ENCODE data around the gene LAPTM5. TPM values are rescaled to one million over a fixed set of nuclear protein-coding genes. Genes with fewer than 3 reads are reported as not detected.

LAPTM5 gene
- total and polyA plus RNA-seq, 10 of the 15 experiments (the other 5 are each of a cell fraction or from before 2014, with no cell fraction given), result 24.1 to 1,034 (median 687) TPM

- H3K36me3 ChIP-seq (ENCODE audit: control insufficient read depth in 2 of 2, insufficient read depth in 2 of 2, low read length in 1 of 2), result no peaks in the 10 kb centered on the region
- POLR2A ChIA-PET, result no interaction called here
- H3K9me3 ChIP-seq (replicated peaks; ENCODE audit: control insufficient read depth, insufficient read depth, low read length), result no peaks in the 10 kb centered on the region; the same call in 2 of the 3 replicates
- 13% methylated on average over 4 of the region's 4 CpGs for WGBS (ENCODE audit: insufficient coverage, insufficient replicate concordance, low lambda C conversion rate, missing lambda C conversion rate)
- RAD21 ChIA-PET (ENCODE audit: unreplicated experiment), result no interaction called here
- in situ Hi-C loops (cut with MboI) (no loop called here), intact Hi-C loops (cut with micrococcal nuclease; ENCODE audit: unreplicated experiment) (no loop called here)
- no peaks in the 10 kb centered on the region for H3K4me1 ChIP-seq (ENCODE audit: control insufficient read depth, insufficient read depth, low read length)
- H2AFZ ChIP-seq (ENCODE audit: control insufficient read depth, low read depth, low read length), result no peak overlapping the region
- CTCF ChIA-PET, result no interaction called here
- peaks cover 4 to 5% of the 10 kb centered on the region in 2 experiments; a peak in 2 of 4 replicates for H3K27me3 ChIP-seq (replicated peaks in 1 of 2; ENCODE audit: control insufficient read depth in 2 of 2, insufficient read depth in 2 of 2, low read length in 1 of 2)
- SMC1A ChIA-PET (ENCODE audit: uncharacterized antibody, unreplicated experiment), result no interaction called here
- no TSS peak for BruUV-seq (replicated peaks)
- FAIRE-seq, result no peak
- ATAC-seq, result no peak
- no peaks in the 10 kb centered on the region for H3K79me2 ChIP-seq (ENCODE audit: control insufficient read depth, insufficient read depth, low read length)
- DNase-seq (ENCODE audit: low read depth, low spot score), result no peak
- H3K27ac ChIP-seq (ENCODE audit: control insufficient read depth, insufficient read depth), result no peak overlapping the region
- no peaks in the 10 kb centered on the region for H4K20me1 ChIP-seq (ENCODE audit: control insufficient read depth, insufficient read depth)
- no peak overlapping the region for H3K9ac ChIP-seq (ENCODE audit: control insufficient read depth, insufficient read depth, low read length)
- no peak overlapping the region for H3K4me2 ChIP-seq (ENCODE audit: control insufficient read depth, insufficient read depth)
- no peak overlapping the region for H3K4me3 ChIP-seq
- no peak for TF ChIP-seq JUND (IDR thresholded peaks at IDR 0.05; ENCODE audit: low read depth, low read length)
- no peak for TF ChIP-seq BCLAF1 (IDR thresholded peaks at IDR 0.05)
- no peak for TF ChIP-seq RAD21 (IDR thresholded peaks at IDR 0.05; ENCODE audit: insufficient read depth, low read depth, low read length)
- TF ChIP-seq TBL1XR1 (IDR thresholded peaks at IDR 0.05; ENCODE audit: low read depth, low read length), result no peak
- no peak for TF ChIP-seq NFYA (IDR thresholded peaks at IDR 0.05; ENCODE audit: borderline replicate concordance, low read depth, low read length)
- no peak for TF ChIP-seq HDAC2 (IDR thresholded peaks at IDR 0.05)
- TF ChIP-seq TCF12 (IDR thresholded peaks at IDR 0.05; ENCODE audit: low read depth, low read length), result no peak
- no peak for TF ChIP-seq NBN (IDR thresholded peaks at IDR 0.05)
- no peak for TF ChIP-seq SKIL (IDR thresholded peaks at IDR 0.05; ENCODE audit: low read depth, poor library complexity, severe bottlenecking)
- no peak for TF ChIP-seq SIN3A (IDR thresholded peaks at IDR 0.05; ENCODE audit: low read depth, low read length)
- no peak for TF ChIP-seq ATF2 (IDR thresholded peaks at IDR 0.05; ENCODE audit: low read length)
- TF ChIP-seq IRF5 (IDR thresholded peaks at IDR 0.05; ENCODE audit: borderline replicate concordance), result no peak
- no peak for TF ChIP-seq BACH1 (IDR thresholded peaks at IDR 0.05; ENCODE audit: borderline replicate concordance)
- no peak for TF ChIP-seq GABPA (IDR thresholded peaks at IDR 0.05; ENCODE audit: low read depth)
- TF ChIP-seq MYC (IDR thresholded peaks at IDR 0.05; ENCODE audit: insufficient read depth, insufficient read length, insufficient replicate concordance, low read length, severe bottlenecking), result no peak
- TF ChIP-seq RBBP5 (conservative IDR thresholded peaks at IDR 0.05), result no peak
- no peak for TF ChIP-seq EED (IDR thresholded peaks at IDR 0.05; ENCODE audit: low read depth)
These were observed 73.3 kb downstream of the LAPTM5 start for GRCh38 chr1:30684259-30684658.

Data from GM12878 (cell line).